Mesothelial cell of epicardium (in vitro differentiated cells): ENCODE data around the gene DTNA. TPM values are rescaled to one million over a fixed set of nuclear protein-coding genes. Genes with fewer than 3 reads are reported as not detected.

ENCODE experiments used
- DNase-seq, 2 experiments: peaks; one replicate each; pipeline ENCODE4 v3.0.0; 2021; ENCODE audit warnings: low spot score in 2 of 2; ENCODE audit not compliant: unreplicated experiment in 2 of 2
- H3K27ac Mint-ChIP-seq: 2 replicates; pipeline ENCODE4 v1.8.0; 2021; ENCODE audit warnings: mixed read lengths
- H3K27me3 Mint-ChIP-seq: 2 replicates; pipeline ENCODE4 v1.8.0; 2021; ENCODE audit warnings: low read depth, mixed read lengths
- H3K36me3 Mint-ChIP-seq: 2 replicates; pipeline ENCODE4 v1.8.0; 2021; ENCODE audit warnings: mixed read lengths
- H3K4me1 Mint-ChIP-seq: 2 replicates; pipeline ENCODE4 v1.8.0; 2021; ENCODE audit warnings: mixed read lengths
- H3K4me3 Mint-ChIP-seq: 2 replicates; pipeline ENCODE4 v1.8.0; 2021; ENCODE audit warnings: mild to moderate bottlenecking, moderate library complexity, mixed read lengths
- H3K9me3 Mint-ChIP-seq: 2 replicates; pipeline ENCODE4 v1.8.0; 2021; ENCODE audit warnings: mixed read lengths
- CTCF ChIP-seq: fragments of 200-600 bp; sonication (generic); IDR thresholded peaks from one replicate; pipeline ENCODE4 v1.5.0; 2021; ENCODE audit warnings: antibody characterized with exemption; ENCODE audit not compliant: unreplicated experiment
- total RNA-seq: library from RNA; stranded (reverse); gene quantifications from 3 replicates; pipeline ENCODE4 v1.2.1, GENCODE V29; 2021

DTNA gene
- total RNA-seq, 1 donor from 2014 or later = 10.1 TPM

- H3K4me1 Mint-ChIP-seq = no peaks in the 10 kb centered on the region
- DNase-seq = no peak
- TF ChIP-seq CTCF = no peak
- H3K36me3 Mint-ChIP-seq = no peaks in the 10 kb centered on the region
- H3K27ac Mint-ChIP-seq = no peak overlapping the region
- no peaks in the 10 kb centered on the region for H3K27me3 Mint-ChIP-seq
- no peak overlapping the region for H3K4me3 Mint-ChIP-seq
- peaks cover 6% of the 10 kb centered on the region for H3K9me3 Mint-ChIP-seq
Measured at GRCh38 chr18:34929336-34929780, 219.3 kb downstream of the DTNA start.

DNA sequence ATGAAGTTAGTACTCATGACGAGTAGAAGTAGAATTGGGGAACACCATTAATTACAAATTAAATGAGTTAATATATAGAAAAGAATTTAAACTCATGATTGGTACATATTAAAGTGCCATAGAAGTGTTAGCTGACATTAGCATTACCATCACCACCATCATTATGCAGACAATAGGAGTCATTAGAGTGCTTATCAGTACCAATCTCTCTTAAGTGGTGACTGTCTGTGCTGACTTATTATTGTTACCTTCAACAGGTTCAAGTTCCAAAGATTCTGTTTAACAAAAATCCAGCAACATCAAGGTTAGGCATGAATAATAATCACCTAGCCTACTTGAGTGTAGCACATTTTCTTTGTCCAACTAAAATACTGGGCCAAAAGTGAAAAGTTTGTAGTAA lies 222.3 kb downstream of the DTNA start:
- H3K36me3 Mint-ChIP-seq = no peaks in the 10 kb centered on the region
- no peak for TF ChIP-seq CTCF
- H3K9me3 Mint-ChIP-seq = no peaks in the 10 kb centered on the region
- no peak for DNase-seq
- H3K27me3 Mint-ChIP-seq = no peaks in the 10 kb centered on the region
- no peak overlapping the region for H3K27ac Mint-ChIP-seq
- H3K4me3 Mint-ChIP-seq = no peak overlapping the region
- no peaks in the 10 kb centered on the region for H3K4me1 Mint-ChIP-seq

- no peaks in the 10 kb centered on the region for H3K9me3 Mint-ChIP-seq
- no peaks in the 10 kb centered on the region for H3K27me3 Mint-ChIP-seq
- H3K4me1 Mint-ChIP-seq = no peaks in the 10 kb centered on the region
- TF ChIP-seq CTCF = no peak
- DNase-seq = no peak
- no peak overlapping the region for H3K27ac Mint-ChIP-seq
- no peak overlapping the region for H3K4me3 Mint-ChIP-seq
- no peaks in the 10 kb centered on the region for H3K36me3 Mint-ChIP-seq
Measured at GRCh38 chr18:34932792-34933466, 222.8 kb downstream of the DTNA start.

DNA sequence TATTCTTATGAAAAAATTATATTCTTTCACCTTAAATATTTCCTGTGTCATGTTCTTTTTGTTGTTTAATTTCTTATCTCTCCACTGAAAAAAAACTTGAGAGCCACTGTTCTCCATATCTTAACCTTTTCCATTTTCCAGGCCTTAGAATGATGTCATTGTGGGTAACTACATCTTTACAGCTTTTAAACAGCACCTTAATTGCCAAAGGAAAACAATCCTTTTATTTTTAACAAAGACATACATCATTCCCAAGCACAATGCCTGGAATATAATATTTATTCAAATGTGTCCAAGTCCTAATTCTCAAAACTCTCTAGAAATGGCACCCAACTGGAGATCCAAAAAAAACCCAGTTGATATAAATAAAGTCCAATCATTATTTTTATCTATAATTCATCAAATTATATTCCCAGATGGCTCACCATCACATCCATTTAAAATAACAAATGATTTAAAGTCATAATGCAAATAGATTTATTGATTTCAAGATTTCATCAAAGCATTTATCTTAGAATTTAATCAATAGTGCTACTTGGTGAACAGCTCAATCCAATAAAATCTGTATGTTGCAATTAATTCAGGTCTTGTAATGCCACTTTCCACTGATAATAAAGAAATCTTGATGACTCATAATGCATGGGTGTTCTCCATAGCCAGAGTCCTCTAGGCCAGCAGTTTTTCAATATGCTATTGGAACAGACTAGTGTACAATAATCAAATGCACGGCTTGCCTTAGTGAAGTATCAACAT lies 224.0 kb downstream of the DTNA start:
- no peak for DNase-seq
- H3K27ac Mint-ChIP-seq = no peak overlapping the region
- H3K4me3 Mint-ChIP-seq = no peak overlapping the region
- no peak for TF ChIP-seq CTCF
- H3K4me1 Mint-ChIP-seq = no peaks in the 10 kb centered on the region
- H3K36me3 Mint-ChIP-seq = no peaks in the 10 kb centered on the region
- peaks cover under 1% of the 10 kb centered on the region for H3K9me3 Mint-ChIP-seq
- H3K27me3 Mint-ChIP-seq = no peaks in the 10 kb centered on the region

- H3K27me3 Mint-ChIP-seq = no peaks in the 10 kb centered on the region
- no peak for TF ChIP-seq CTCF
Measured at GRCh38 chr18:34936772-34937171, 226.7 kb downstream of the DTNA start.

More at GRCh38 chr18:34936772-34937171, 226.7 kb downstream of the DTNA start:
- H3K36me3 Mint-ChIP-seq = no peaks in the 10 kb centered on the region
- H3K27ac Mint-ChIP-seq = no peak overlapping the region
- DNase-seq = no peak
- peaks cover 5% of the 10 kb centered on the region for H3K9me3 Mint-ChIP-seq
- no peak overlapping the region for H3K4me3 Mint-ChIP-seq
- no peaks in the 10 kb centered on the region for H3K4me1 Mint-ChIP-seq
